IMR-90 (cell line): ENCODE data around the gene ME3. TPM values are rescaled to one million over a fixed set of nuclear protein-coding genes. Genes with fewer than 3 reads are reported as not detected.

Experiments
- ATAC-seq: fragments of 200-7000 bp; cut with Tn5 transposase; 2 replicates; pipeline ENCODE4 v1.9.1; 2020; ENCODE audit warnings: low read depth, mild to moderate bottlenecking, moderate library complexity
- BruUV-seq: library from RNA; stranded (reverse); fragments of 400-500 nt; replicated peaks from 2 replicates; lab custom pipeline; 2021; lab: Mats Ljungman, UMichigan
- CTCF ChIA-PET: fragments of 300-600 bp; formaldehyde crosslinking; extraction: SDS; loops from one replicate; lab custom pipeline; 2021; ENCODE audit warnings: antibody characterized with exemption; lab: Yijun Ruan, JAX
- POLR2A ChIA-PET: fragments of 300-600 bp; sonication (Branson Sonifier 250); formaldehyde crosslinking; loops from one replicate; lab custom pipeline; 2022; ENCODE audit warnings: antibody characterized with exemption; ENCODE audit not compliant: unreplicated experiment; lab: Charles Lee
- DNase-seq: peaks from one replicate; pipeline ENCODE4 v3.0.0; 2013
- H2AFZ ChIP-seq: replicated peaks from 2 replicates; pipeline ENCODE3; 2013; ENCODE audit warnings: low read length, mild to moderate bottlenecking; ENCODE audit not compliant: poor library complexity
- H2AK5ac ChIP-seq: 2 replicates; pipeline ENCODE4 v1.6.1; 2013; ENCODE audit warnings: low read depth, low read length, inconsistent platforms
- H2AK9ac ChIP-seq: replicated peaks from 2 replicates; pipeline ENCODE3; 2013; ENCODE audit warnings: mild to moderate bottlenecking, low read depth, low read length, moderate library complexity; ENCODE audit not compliant: poor library complexity
- H2BK120ac ChIP-seq: 2 replicates; pipeline ENCODE4 v1.6.1; 2013; ENCODE audit warnings: low read depth, low read length, inconsistent platforms
- H2BK15ac ChIP-seq: 3 replicates; pipeline ENCODE4 v1.6.1; 2013; ENCODE audit warnings: low read depth, low read length, inconsistent platforms
- H2BK20ac ChIP-seq: 2 replicates; pipeline ENCODE4 v1.6.1; 2013; ENCODE audit warnings: low read depth, mild to moderate bottlenecking, inconsistent platforms, low read length, moderate library complexity
- H2BK5ac ChIP-seq: 2 replicates; pipeline ENCODE4 v1.6.1; 2013; ENCODE audit warnings: mild to moderate bottlenecking, low read depth, low read length, inconsistent platforms; ENCODE audit not compliant: poor library complexity, severe bottlenecking
- H3K14ac ChIP-seq: replicated peaks from 2 replicates; pipeline ENCODE4 v1.6.1; 2013; ENCODE audit warnings: low read depth, low read length, inconsistent platforms
- H3K18ac ChIP-seq: 2 replicates; pipeline ENCODE4 v1.6.1; 2013; ENCODE audit warnings: low read depth, low read length, control low read depth
- H3K23ac ChIP-seq: 2 replicates; pipeline ENCODE4 v1.6.1; 2013; ENCODE audit warnings: low read depth, low read length, inconsistent platforms
- H3K27ac ChIP-seq: 2 replicates; pipeline ENCODE4 v1.5.1; 2013; ENCODE audit warnings: mild to moderate bottlenecking, control low read depth, low read length; ENCODE audit not compliant: insufficient read depth
- H3K27me3 ChIP-seq: 2 replicates; pipeline ENCODE4 v1.6.1; 2013; ENCODE audit warnings: low read length; ENCODE audit not compliant: control insufficient read depth, insufficient read depth
- H3K36me3 ChIP-seq: 2 replicates; pipeline ENCODE4 v1.6.1; 2013; ENCODE audit warnings: low read length, mixed read lengths; ENCODE audit not compliant: control insufficient read depth, insufficient read depth
- H3K4ac ChIP-seq: 2 replicates; pipeline ENCODE4 v1.6.1; 2013; ENCODE audit warnings: low read depth, low read length, inconsistent platforms
- H3K4me1 ChIP-seq: 2 replicates; pipeline ENCODE4 v1.6.1; 2013; ENCODE audit warnings: low read length, mixed read lengths; ENCODE audit not compliant: control insufficient read depth, insufficient read depth
- H3K4me2 ChIP-seq: 2 replicates; pipeline ENCODE4 v1.6.1; 2013; ENCODE audit warnings: low read depth, mild to moderate bottlenecking, control low read depth, low read length, moderate library complexity
- H3K4me3 ChIP-seq: 2 replicates; pipeline ENCODE4 v1.5.1; 2013; ENCODE audit warnings: low read depth, mild to moderate bottlenecking, control low read depth, low read length, moderate library complexity; ENCODE audit not compliant: insufficient read depth
- H3K56ac ChIP-seq: 2 replicates; pipeline ENCODE4 v1.6.1; 2013; ENCODE audit warnings: low read length, inconsistent platforms; ENCODE audit not compliant: insufficient read depth; ENCODE audit errors: extremely low read depth
- H3K79me1 ChIP-seq, 2 experiments: 2 replicates each; pipeline ENCODE4 v1.6.1; 2013; ENCODE audit warnings: low read length in 2 of 2, inconsistent platforms in 1 of 2, low read depth in 1 of 2
- H3K9ac ChIP-seq: 2 replicates; pipeline ENCODE4 v1.6.1; 2013; ENCODE audit warnings: low read depth, low read length, control low read depth
- H3K9me1 ChIP-seq: 2 replicates; pipeline ENCODE4 v1.6.1; 2013; ENCODE audit warnings: low read length, inconsistent platforms; ENCODE audit not compliant: insufficient read depth
- H3K9me3 ChIP-seq: 2 replicates; pipeline ENCODE4 v1.6.1; 2013; ENCODE audit warnings: low read length; ENCODE audit not compliant: control insufficient read depth, insufficient read depth
- H4K20me1 ChIP-seq: 2 replicates; pipeline ENCODE4 v1.6.1; 2013; ENCODE audit warnings: low read length, inconsistent platforms; ENCODE audit not compliant: insufficient read depth
- H4K5ac ChIP-seq: 2 replicates; pipeline ENCODE4 v1.6.1; 2013; ENCODE audit warnings: mild to moderate bottlenecking, low read depth, low read length, control low read depth
- H4K8ac ChIP-seq, 2 experiments: 2 replicates each; pipeline ENCODE4 v1.6.1; 2013; ENCODE audit warnings: low read depth in 2 of 2, low read length in 2 of 2, control low read depth in 1 of 2, inconsistent platforms in 1 of 2
- H4K91ac ChIP-seq: 2 replicates; pipeline ENCODE4 v1.6.1; 2013; ENCODE audit warnings: low read depth, low read length, inconsistent platforms; ENCODE audit not compliant: insufficient read depth
- BHLHE40 ChIP-seq: fragments of 150-350 bp; IDR thresholded peaks from 2 replicates; pipeline ENCODE4 v1.6.1; 2016; ENCODE audit warnings: mild to moderate bottlenecking, low read depth, low read length
- CEBPB ChIP-seq: IDR thresholded peaks from 2 replicates; pipeline ENCODE4 v1.6.1; 2012; ENCODE audit warnings: low read depth, low read length, improper control_type of control experiment
- MAFK ChIP-seq: IDR thresholded peaks from 2 replicates; pipeline ENCODE4 v1.6.1; 2012; ENCODE audit warnings: low read depth, low read length, improper control_type of control experiment
- WGBS, 2 experiments: methylation state at CpG; one replicate each; pipeline versions ENCODE4 v1.1.5 to v1.1.7; 2013; ENCODE audit warnings: missing lambda C conversion rate in 2 of 2; ENCODE audit not compliant: insufficient read length in 1 of 2; ENCODE audit errors: extremely low coverage in 2 of 2; 5-methylcytosine and 5-hydroxymethylcytosine counted together
- dilution Hi-C: fragments of 300-500 bp; cut with HindIII; formaldehyde crosslinking; loops from one replicate; pipeline ENCODE4 v1.14.3; 2018; ENCODE audit warnings: low sequenced_read_pairs; ENCODE audit not compliant: unreplicated experiment
- in situ Hi-C: fragments of 300-500 bp; cut with MboI; formaldehyde crosslinking; loops from 3 replicates; pipeline ENCODE4 v1.14.3; 2019; ENCODE audit warnings: low sequenced_read_pairs, inconsistent platforms, mixed read lengths
- intact Hi-C: fragments of 100-400 bp; cut with micrococcal nuclease; formaldehyde crosslinking; loops from 2 replicates; pipeline ENCODE4 v1.10.0; 2022
- polyA plus RNA-seq, 3 experiments: library from polyadenylated mRNA; depleted of rRNA; stranded (reverse); fragments of >200 nt; gene quantifications; 2 replicates each; pipeline ENCODE4 v1.2.3, GENCODE V29; 2012; ENCODE audit warnings: low replicate concordance in 1 of 3
- total RNA-seq: library from RNA; depleted of rRNA; stranded (reverse); fragments of >200 nt; gene quantifications from 2 replicates; pipeline ENCODE4 v1.2.3, GENCODE V29; 2012

Gene ME3
- total and polyA plus RNA-seq, 2 of the 4 experiments (the other 2 are of a cell fraction): 7.8 to 9.0 TPM

DNA sequence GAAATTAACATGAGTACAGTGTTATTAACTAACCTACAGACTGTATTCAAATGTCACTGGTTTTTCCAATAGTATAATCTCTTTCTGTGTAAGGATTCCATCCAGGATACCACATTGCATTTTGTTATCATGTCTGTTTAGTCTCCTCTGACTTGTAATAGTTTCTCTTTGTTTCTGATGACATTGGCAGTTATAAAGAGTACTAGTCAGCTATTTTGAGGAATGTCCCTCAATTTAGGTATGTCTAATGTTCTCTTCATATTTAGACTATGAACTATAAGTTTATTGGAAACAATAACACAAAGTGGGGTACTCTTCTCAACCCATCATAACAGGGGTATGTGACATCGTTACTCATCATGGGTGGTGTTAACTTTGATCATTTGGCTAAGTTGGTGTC lies 20.3 kb upstream of the ME3 start:
- intact Hi-C loops (loop anchor here (2.0 kb wide), 1 partner anchor 14 kb away; no protein-coding TSS in a partner anchor), dilution Hi-C loops (no loop called here), in situ Hi-C loops (no loop called here)
- no peak overlapping the region for H2AK9ac ChIP-seq
- H3K23ac ChIP-seq: 0 out of 2 replicates have a peak overlapping the region, but pooled peaks have one; percentile 42
- H2BK5ac ChIP-seq: peak overlapping the region; percentile 70
- peaks cover 22% of the 10 kb centered on the region for H3K4me1 ChIP-seq
- peak overlapping the region; percentile 75 for H2BK120ac ChIP-seq
- peak overlapping the region; percentile 42; the same call in 1 of the 2 replicates for H3K4ac ChIP-seq
- no peak overlapping the region for H3K56ac ChIP-seq
- H4K5ac ChIP-seq: no peak overlapping the region; the same call in 1 of the 2 replicates
- H3K4me2 ChIP-seq: no peak overlapping the region
- H2AK5ac ChIP-seq: no peak overlapping the region; the same call in 1 of the 2 replicates
- H2BK15ac ChIP-seq: peak overlapping the region; percentile 54; the same call in 1 of the 3 replicates
- BruUV-seq: no TSS peak
- H3K18ac ChIP-seq: peak overlapping the region; percentile 78; the same call in 1 of the 2 replicates
- peak overlapping the region; percentile 86; the same call in 1 of the 2 replicates for H2BK20ac ChIP-seq
- TF ChIP-seq BHLHE40 (no peak), MAFK (peak; percentile 90), CEBPB (no peak)
- ATAC-seq (no peak), DNase-seq (no peak)
- peak overlapping the region; percentile 48; the same call in 1 of the 2 replicates for H3K14ac ChIP-seq
- H4K8ac ChIP-seq: peak overlapping the region in 1 of 2 experiments; percentile 63; a peak in 1 of 4 replicates
- H3K9me1 ChIP-seq: peaks cover 14% of the 10 kb centered on the region
- H3K36me3 ChIP-seq: no peaks in the 10 kb centered on the region
- H4K91ac ChIP-seq: peak overlapping the region; percentile 42
- H3K9me3 ChIP-seq: no peaks in the 10 kb centered on the region
- no peak overlapping the region for H3K9ac ChIP-seq
- POLR2A ChIA-PET: no interaction called here
- CTCF ChIA-PET: interaction anchor here (0.6 kb wide), 2 partner anchors 28 to 99 kb away, joined by 3 read pairs; no protein-coding TSS in a partner anchor
- no peak overlapping the region for H3K4me3 ChIP-seq
- no CpG with 5 or more reads among the region's 1 CpG for WGBS, 2 experiments
- H3K27ac ChIP-seq: no peak overlapping the region
- 0 out of 4 replicates have a peak, but pooled peaks cover 0 to 4% of the 10 kb centered on the region in 2 experiments for H3K79me1 ChIP-seq
- H2AFZ ChIP-seq: no peak overlapping the region
- H3K27me3 ChIP-seq: no peaks in the 10 kb centered on the region
- H4K20me1 ChIP-seq: no peaks in the 10 kb centered on the region
